GM23338 (cell line): ENCODE measurements around the gene SLC8A1. TPM values are rescaled to one million over a fixed set of nuclear protein-coding genes. Genes with fewer than 3 reads are reported as not detected.

Source experiments
- ATAC-seq: fragments of 200-7000 bp; cut with Tn5 transposase; 3 replicates; pipeline ENCODE4 v1.9.1; 2020
- DNase-seq: peaks from one replicate; pipeline ENCODE4 v3.0.0-alpha.2; 2015; ENCODE audit warnings: low spot score
- H2AFZ ChIP-seq: fragments of 200-600 bp; sonication (generic); 2 replicates; pipeline ENCODE4 v1.8.0; 2016; ENCODE audit warnings: antibody characterized with exemption, mild to moderate bottlenecking, moderate library complexity
- H3F3A ChIP-seq: fragments of 200-600 bp; sonication (generic); replicated peaks from 2 replicates; pipeline ENCODE4 v1.8.0; 2017; ENCODE audit warnings: antibody characterized with exemption, mixed run types, low read depth
- H3K27ac ChIP-seq: fragments of 200-600 bp; sonication (generic); 2 replicates; pipeline ENCODE4 v1.6.1; 2016; ENCODE audit warnings: low read depth
- H3K27me3 ChIP-seq: fragments of 200-600 bp; sonication (generic); 2 replicates; pipeline ENCODE4 v1.8.0; 2016; ENCODE audit warnings: mild to moderate bottlenecking, mixed run types, moderate library complexity; ENCODE audit not compliant: insufficient read depth
- H3K36me3 ChIP-seq: fragments of 200-600 bp; sonication (generic); 2 replicates; pipeline ENCODE4 v1.8.0; 2016; ENCODE audit warnings: mild to moderate bottlenecking; ENCODE audit not compliant: insufficient read depth
- H3K4me1 ChIP-seq: fragments of 200-600 bp; sonication (generic); 2 replicates; pipeline ENCODE4 v1.8.0; 2016; ENCODE audit warnings: mild to moderate bottlenecking, moderate library complexity; ENCODE audit not compliant: insufficient read depth
- H3K4me2 ChIP-seq: fragments of 200-600 bp; sonication (generic); 2 replicates; pipeline ENCODE4 v1.7.1; 2017; ENCODE audit warnings: mixed run types
- H3K4me3 ChIP-seq: fragments of 200-600 bp; sonication (generic); 2 replicates; pipeline ENCODE4 v1.6.1; 2016; ENCODE audit warnings: mixed run types
- H3K79me2 ChIP-seq: fragments of 200-600 bp; sonication (generic); replicated peaks from 2 replicates; pipeline ENCODE4 v1.8.0; 2017; ENCODE audit warnings: mild to moderate bottlenecking; ENCODE audit not compliant: insufficient read depth
- H3K9me2 ChIP-seq: fragments of 200-600 bp; sonication (generic); 2 replicates; pipeline ENCODE4 v1.8.0; 2017; ENCODE audit not compliant: insufficient read depth
- H4K20me1 ChIP-seq: fragments of 200-600 bp; sonication (generic); replicated peaks from 2 replicates; pipeline ENCODE4 v1.8.0; 2017; ENCODE audit warnings: mild to moderate bottlenecking; ENCODE audit not compliant: insufficient read depth
- H3K27ac Mint-ChIP-seq: 2 replicates; pipeline ENCODE4 v1.8.0; 2020; ENCODE audit warnings: inconsistent platforms, mild to moderate bottlenecking, moderate library complexity, mixed read lengths
- H3K27me3 Mint-ChIP-seq: 3 replicates; pipeline ENCODE4 v1.8.0; 2022; ENCODE audit warnings: low read depth, mild to moderate bottlenecking, moderate library complexity, mixed read lengths, inconsistent platforms; ENCODE audit not compliant: insufficient read depth, poor library complexity
- H3K36me3 Mint-ChIP-seq: 3 replicates; pipeline ENCODE4 v1.8.0; 2021; ENCODE audit warnings: low read depth, mild to moderate bottlenecking, inconsistent platforms, moderate library complexity, mixed read lengths
- H3K4me1 Mint-ChIP-seq: 3 replicates; pipeline ENCODE4 v1.8.0; 2020; ENCODE audit warnings: mild to moderate bottlenecking, inconsistent platforms, mixed read lengths
- H3K4me3 Mint-ChIP-seq: 3 replicates; pipeline ENCODE4 v1.8.0; 2021; ENCODE audit warnings: moderate library complexity, mild to moderate bottlenecking, inconsistent platforms, mixed read lengths
- H3K9me3 Mint-ChIP-seq: 3 replicates; pipeline ENCODE4 v1.8.0; 2020; ENCODE audit warnings: moderate library complexity, mild to moderate bottlenecking, inconsistent platforms, mixed read lengths
- CREB1 ChIP-seq: fragments of 250-450 bp; sonication (Bioruptor Pico); IDR thresholded peaks from 2 replicates; pipeline ENCODE4 v1.5.0; 2020; ENCODE audit warnings: low read depth, mild to moderate bottlenecking, moderate library complexity
- EZH2 ChIP-seq: fragments of 200-600 bp; sonication (generic); IDR thresholded peaks from one replicate; pipeline ENCODE4 v1.8.0; 2017; ENCODE audit warnings: antibody characterized with exemption, mild to moderate bottlenecking, low read depth; ENCODE audit not compliant: unreplicated experiment
- EZH2phosphoT487 ChIP-seq: fragments of 200-600 bp; sonication (generic); IDR thresholded peaks from one replicate; pipeline ENCODE4 v1.8.1; 2018; ENCODE audit warnings: antibody characterized with exemption; ENCODE audit not compliant: unreplicated experiment
- STAT1 ChIP-seq: IDR thresholded peaks from one replicate; pipeline ENCODE4 v1.6.1; 2016; ENCODE audit warnings: antibody characterized with exemption; ENCODE audit not compliant: unreplicated experiment
- polyA plus RNA-seq: library from polyadenylated mRNA; unstranded; fragments of >200 nt; fragmentation: Nextera tagmentation; extraction: Ambion mirVana; gene quantifications from 2 replicates; pipeline ENCODE4 v1.2.1, GENCODE V29; 2016
- total RNA-seq: library from RNA; depleted of rRNA; stranded (reverse); fragments of >200 nt; shearing (Covaris generic); gene quantifications from 2 replicates; pipeline ENCODE4 v1.2.3, GENCODE V29; 2014
- TF ChIP-seq, protein P1 (sequence below): fragments of 250-450 bp; sonication (Bioruptor Pico); IDR thresholded peaks from 2 replicates; pipeline ENCODE4 v1.5.0; 2020; ENCODE audit warnings: mild to moderate bottlenecking, moderate library complexity
- TF ChIP-seq, protein P2 (sequence below): IDR thresholded peaks from 2 replicates; pipeline ENCODE4 v1.6.1; 2016; ENCODE audit warnings: antibody characterized with exemption
- TF ChIP-seq, protein P3 (sequence below), 2 experiments: fragments of 200-600 bp in 1 of 2; sonication (generic) in 1 of 2; conservative IDR thresholded peaks; 2 replicates each; pipeline versions ENCODE4 v1.5.1 to v1.6.1; 2016 to 2017; ENCODE audit warnings: antibody characterized with exemption in 2 of 2, low read depth in 2 of 2, mild to moderate bottlenecking in 2 of 2, moderate library complexity in 1 of 2

SLC8A1 gene
- total and polyA plus RNA-seq, 2 experiments from 2014 or later, result 2.5 to 3.3 TPM

DNA sequence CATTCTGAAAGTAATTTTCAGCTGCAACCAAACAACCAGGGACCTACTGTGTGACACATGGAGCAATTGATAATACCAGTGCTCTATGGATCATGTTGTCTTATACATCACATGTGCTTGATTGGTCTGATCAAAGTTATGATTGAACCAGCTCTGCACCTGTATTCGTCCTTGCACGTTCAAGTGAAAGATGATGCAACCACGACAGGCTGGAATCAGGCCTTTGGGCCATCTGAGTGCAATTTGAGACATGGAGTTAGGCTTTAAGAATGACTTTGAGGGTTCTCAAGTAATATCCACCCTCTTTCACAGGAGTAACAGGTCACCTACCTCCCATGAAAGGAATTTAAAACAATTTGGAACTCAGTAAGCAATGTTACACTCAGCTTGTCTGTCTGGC, 165.2 kb downstream of the SLC8A1 start (continued):
- TF ChIP-seq, protein P1, sequence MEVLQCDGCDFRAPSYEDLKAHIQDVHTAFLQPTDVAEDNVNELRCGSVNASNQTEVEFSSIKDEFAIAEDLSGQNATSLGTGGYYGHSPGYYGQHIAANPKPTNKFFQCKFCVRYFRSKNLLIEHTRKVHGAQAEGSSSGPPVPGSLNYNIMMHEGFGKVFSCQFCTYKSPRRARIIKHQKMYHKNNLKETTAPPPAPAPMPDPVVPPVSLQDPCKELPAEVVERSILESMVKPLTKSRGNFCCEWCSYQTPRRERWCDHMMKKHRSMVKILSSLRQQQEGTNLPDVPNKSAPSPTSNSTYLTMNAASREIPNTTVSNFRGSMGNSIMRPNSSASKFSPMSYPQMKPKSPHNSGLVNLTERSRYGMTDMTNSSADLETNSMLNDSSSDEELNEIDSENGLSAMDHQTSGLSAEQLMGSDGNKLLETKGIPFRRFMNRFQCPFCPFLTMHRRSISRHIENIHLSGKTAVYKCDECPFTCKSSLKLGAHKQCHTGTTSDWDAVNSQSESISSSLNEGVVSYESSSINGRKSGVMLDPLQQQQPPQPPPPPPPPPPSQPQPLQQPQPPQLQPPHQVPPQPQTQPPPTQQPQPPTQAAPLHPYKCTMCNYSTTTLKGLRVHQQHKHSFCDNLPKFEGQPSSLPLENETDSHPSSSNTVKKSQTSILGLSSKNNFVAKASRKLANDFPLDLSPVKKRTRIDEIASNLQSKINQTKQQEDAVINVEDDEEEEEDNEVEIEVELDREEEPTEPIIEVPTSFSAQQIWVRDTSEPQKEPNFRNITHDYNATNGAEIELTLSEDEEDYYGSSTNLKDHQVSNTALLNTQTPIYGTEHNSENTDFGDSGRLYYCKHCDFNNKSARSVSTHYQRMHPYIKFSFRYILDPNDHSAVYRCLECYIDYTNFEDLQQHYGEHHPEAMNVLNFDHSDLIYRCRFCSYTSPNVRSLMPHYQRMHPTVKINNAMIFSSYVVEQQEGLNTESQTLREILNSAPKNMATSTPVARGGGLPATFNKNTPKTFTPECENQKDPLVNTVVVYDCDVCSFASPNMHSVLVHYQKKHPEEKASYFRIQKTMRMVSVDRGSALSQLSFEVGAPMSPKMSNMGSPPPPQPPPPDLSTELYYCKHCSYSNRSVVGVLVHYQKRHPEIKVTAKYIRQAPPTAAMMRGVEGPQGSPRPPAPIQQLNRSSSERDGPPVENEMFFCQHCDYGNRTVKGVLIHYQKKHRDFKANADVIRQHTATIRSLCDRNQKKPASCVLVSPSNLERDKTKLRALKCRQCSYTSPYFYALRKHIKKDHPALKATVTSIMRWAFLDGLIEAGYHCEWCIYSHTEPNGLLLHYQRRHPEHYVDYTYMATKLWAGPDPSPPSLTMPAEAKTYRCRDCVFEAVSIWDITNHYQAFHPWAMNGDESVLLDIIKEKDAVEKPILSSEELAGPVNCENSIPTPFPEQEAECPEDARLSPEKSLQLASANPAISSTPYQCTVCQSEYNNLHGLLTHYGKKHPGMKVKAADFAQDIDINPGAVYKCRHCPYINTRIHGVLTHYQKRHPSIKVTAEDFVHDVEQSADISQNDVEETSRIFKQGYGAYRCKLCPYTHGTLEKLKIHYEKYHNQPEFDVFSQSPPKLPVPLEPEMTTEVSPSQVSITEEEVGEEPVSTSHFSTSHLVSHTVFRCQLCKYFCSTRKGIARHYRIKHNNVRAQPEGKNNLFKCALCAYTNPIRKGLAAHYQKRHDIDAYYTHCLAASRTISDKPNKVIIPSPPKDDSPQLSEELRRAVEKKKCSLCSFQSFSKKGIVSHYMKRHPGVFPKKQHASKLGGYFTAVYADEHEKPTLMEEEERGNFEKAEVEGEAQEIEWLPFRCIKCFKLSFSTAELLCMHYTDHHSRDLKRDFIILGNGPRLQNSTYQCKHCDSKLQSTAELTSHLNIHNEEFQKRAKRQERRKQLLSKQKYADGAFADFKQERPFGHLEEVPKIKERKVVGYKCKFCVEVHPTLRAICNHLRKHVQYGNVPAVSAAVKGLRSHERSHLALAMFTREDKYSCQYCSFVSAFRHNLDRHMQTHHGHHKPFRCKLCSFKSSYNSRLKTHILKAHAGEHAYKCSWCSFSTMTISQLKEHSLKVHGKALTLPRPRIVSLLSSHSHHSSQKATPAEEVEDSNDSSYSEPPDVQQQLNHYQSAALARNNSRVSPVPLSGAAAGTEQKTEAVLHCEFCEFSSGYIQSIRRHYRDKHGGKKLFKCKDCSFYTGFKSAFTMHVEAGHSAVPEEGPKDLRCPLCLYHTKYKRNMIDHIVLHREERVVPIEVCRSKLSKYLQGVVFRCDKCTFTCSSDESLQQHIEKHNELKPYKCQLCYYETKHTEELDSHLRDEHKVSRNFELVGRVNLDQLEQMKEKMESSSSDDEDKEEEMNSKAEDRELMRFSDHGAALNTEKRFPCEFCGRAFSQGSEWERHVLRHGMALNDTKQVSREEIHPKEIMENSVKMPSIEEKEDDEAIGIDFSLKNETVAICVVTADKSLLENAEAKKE (CRISPR knock-in tag), result no peak
- no peak for TF ChIP-seq EZH2phosphoT487
- no peak for TF ChIP-seq STAT1

DNA sequence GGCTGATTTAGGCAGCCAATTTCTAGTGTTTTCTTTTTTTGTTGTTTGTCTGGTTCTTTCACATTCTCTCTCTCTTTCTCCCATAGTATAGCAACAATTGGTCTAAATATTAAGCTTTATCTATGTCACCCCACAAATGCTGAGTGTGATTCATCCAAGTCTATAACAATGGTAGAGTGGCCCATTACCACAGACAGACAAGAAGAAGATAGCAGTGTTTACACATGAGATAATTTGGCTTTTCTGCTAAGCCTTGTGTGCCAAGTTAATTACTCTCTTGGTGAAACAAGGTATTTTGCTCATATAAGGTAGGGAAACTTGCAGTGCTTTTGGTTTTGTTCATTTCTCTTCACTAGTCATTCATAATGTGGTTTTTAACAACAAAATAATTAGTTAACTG, 166.5 kb downstream of the SLC8A1 start:
- Histone ChIP-seq H3K27ac (no peak overlapping the region), H3K9me2 (no peaks in the 10 kb centered on the region), H3K4me2 (no peak overlapping the region), H3K36me3 (no peaks in the 10 kb centered on the region), H2AFZ (no peak overlapping the region), H3K4me1 (no peaks in the 10 kb centered on the region), H3K27me3 (no peaks in the 10 kb centered on the region), H3K4me3 (no peak overlapping the region), H3K79me2 (no peaks in the 10 kb centered on the region), H3F3A (no peaks in the 10 kb centered on the region), H4K20me1 (no peaks in the 10 kb centered on the region)
- Mint-ChIP-seq H3K27ac (no peak overlapping the region), H3K27me3 (no peaks in the 10 kb centered on the region), H3K9me3 (no peaks in the 10 kb centered on the region), H3K36me3 (no peaks in the 10 kb centered on the region), H3K4me3 (no peak overlapping the region), H3K4me1 (peaks cover 5% of the 10 kb centered on the region; the same call in 1 of the 3 replicates)
- ATAC-seq (no peak), DNase-seq (no peak)
- no peak for TF ChIP-seq CREB1 (CRISPR knock-in tag)
- TF ChIP-seq EZH2, result no peak
- TF ChIP-seq, protein P2, sequence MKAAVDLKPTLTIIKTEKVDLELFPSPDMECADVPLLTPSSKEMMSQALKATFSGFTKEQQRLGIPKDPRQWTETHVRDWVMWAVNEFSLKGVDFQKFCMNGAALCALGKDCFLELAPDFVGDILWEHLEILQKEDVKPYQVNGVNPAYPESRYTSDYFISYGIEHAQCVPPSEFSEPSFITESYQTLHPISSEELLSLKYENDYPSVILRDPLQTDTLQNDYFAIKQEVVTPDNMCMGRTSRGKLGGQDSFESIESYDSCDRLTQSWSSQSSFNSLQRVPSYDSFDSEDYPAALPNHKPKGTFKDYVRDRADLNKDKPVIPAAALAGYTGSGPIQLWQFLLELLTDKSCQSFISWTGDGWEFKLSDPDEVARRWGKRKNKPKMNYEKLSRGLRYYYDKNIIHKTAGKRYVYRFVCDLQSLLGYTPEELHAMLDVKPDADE, result no peak
- TF ChIP-seq, protein P3, sequence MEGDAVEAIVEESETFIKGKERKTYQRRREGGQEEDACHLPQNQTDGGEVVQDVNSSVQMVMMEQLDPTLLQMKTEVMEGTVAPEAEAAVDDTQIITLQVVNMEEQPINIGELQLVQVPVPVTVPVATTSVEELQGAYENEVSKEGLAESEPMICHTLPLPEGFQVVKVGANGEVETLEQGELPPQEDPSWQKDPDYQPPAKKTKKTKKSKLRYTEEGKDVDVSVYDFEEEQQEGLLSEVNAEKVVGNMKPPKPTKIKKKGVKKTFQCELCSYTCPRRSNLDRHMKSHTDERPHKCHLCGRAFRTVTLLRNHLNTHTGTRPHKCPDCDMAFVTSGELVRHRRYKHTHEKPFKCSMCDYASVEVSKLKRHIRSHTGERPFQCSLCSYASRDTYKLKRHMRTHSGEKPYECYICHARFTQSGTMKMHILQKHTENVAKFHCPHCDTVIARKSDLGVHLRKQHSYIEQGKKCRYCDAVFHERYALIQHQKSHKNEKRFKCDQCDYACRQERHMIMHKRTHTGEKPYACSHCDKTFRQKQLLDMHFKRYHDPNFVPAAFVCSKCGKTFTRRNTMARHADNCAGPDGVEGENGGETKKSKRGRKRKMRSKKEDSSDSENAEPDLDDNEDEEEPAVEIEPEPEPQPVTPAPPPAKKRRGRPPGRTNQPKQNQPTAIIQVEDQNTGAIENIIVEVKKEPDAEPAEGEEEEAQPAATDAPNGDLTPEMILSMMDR (conservative IDR thresholded peaks at IDR 0.05; ENCODE audit: low read depth in 2 of 2), result no peak
